Activated B cell treated with CpG ODN at 0.5 μM for 24 hours (primary cell): ENCODE measurements around the gene PCSK2. TPM values are rescaled to one million over a fixed set of nuclear protein-coding genes. Genes with fewer than 3 reads are reported as not detected.

Experiments
- ATAC-seq: fragments of 200-7000 bp; cut with Tn5 transposase; one replicate; pipeline ENCODE4 v1.10.0; 2021; ENCODE audit warnings: low read depth, mild to moderate bottlenecking, moderate library complexity
- CTCF ChIA-PET: fragments of 350-600 bp; sonication (Branson Sonifier 250); formaldehyde crosslinking; loops from one replicate; lab custom pipeline; 2021; ENCODE audit warnings: antibody characterized with exemption; lab: Charles Lee
- POLR2A ChIA-PET: fragments of 350-600 bp; sonication (Branson Sonifier 250); formaldehyde crosslinking; loops from one replicate; lab custom pipeline; 2021; ENCODE audit warnings: antibody characterized with exemption; lab: Charles Lee
- DNase-seq: peaks from one replicate; pipeline ENCODE4 v3.0.0; 2022
- H3K27ac Mint-ChIP-seq: one replicate; pipeline ENCODE4 v1.8.0; 2020; ENCODE audit warnings: mixed read lengths
- H3K27me3 Mint-ChIP-seq: one replicate; pipeline ENCODE4 v1.8.0; 2021; ENCODE audit warnings: mixed read lengths
- H3K36me3 Mint-ChIP-seq: one replicate; pipeline ENCODE4 v1.8.0; 2021; ENCODE audit warnings: low read depth, mixed read lengths
- H3K4me1 Mint-ChIP-seq: one replicate; pipeline ENCODE4 v1.8.0; 2021; ENCODE audit warnings: mixed read lengths
- H3K4me3 Mint-ChIP-seq: one replicate; pipeline ENCODE4 v1.8.0; 2020; ENCODE audit warnings: mild to moderate bottlenecking, mixed read lengths
- H3K9me3 Mint-ChIP-seq: one replicate; pipeline ENCODE4 v1.8.0; 2020; ENCODE audit warnings: mixed read lengths
- CTCF ChIP-seq: fragments of 200-600 bp; IDR thresholded peaks from one replicate; pipeline ENCODE4 v1.8.0; 2022; ENCODE audit warnings: antibody characterized with exemption, mild to moderate bottlenecking
- intact Hi-C: fragments of 100-400 bp; cut with micrococcal nuclease; formaldehyde crosslinking; loops from one replicate; pipeline ENCODE4 v1.15.1; 2024
- total RNA-seq: library from RNA; stranded (reverse); gene quantifications from 2 replicates; pipeline ENCODE4 v1.2.3, GENCODE V29; 2022

Gene PCSK2
- total RNA-seq, 1 donor from 2014 or later, result not detected

- no peak for TF ChIP-seq CTCF
These were observed 274.9 kb downstream of the PCSK2 start for GRCh38 chr20:17501701-17502100.

DNA sequence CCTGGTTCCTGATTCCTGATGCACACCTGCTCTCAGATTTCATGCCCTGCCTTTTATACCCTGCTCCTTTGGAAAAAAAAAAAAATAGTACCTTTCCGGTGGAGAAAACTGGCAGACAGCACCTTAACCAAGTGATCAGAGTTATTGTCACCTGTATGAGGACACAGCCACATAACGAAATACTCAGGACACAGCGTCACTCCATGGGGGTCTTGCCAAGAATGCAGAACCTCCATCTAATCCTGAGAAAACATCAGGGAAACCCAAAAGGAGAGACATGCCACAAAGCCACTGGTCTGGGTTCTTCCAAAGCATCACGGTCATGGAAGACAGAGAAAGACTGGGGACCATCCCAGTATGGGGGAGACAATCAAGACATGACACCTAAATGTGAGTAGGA is 275.3 kb downstream of the PCSK2 start:
- Mint-ChIP-seq H3K27me3 (peaks cover 7% of the 10 kb centered on the region), H3K9me3 (no peaks in the 10 kb centered on the region), H3K27ac (no peak overlapping the region), H3K4me1 (peaks cover 9% of the 10 kb centered on the region), H3K4me3 (no peak overlapping the region), H3K36me3 (no peaks in the 10 kb centered on the region)
- ATAC-seq, result no peak
- ChIA-PET POLR2A (no interaction called here), CTCF (no interaction called here)
- DNase-seq, result no peak
- no peak for TF ChIP-seq CTCF
- intact Hi-C loops, result loop anchor here (5.0 to 10.0 kb wide), 3 partner anchors 913 to 1223 kb away; partner anchors contain the start of genes DZANK1 and POLR3F

More at GRCh38 chr20:17501701-17502100, 274.9 kb downstream of the PCSK2 start:
- H3K9me3 Mint-ChIP-seq, result no peaks in the 10 kb centered on the region
- H3K36me3 Mint-ChIP-seq, result no peaks in the 10 kb centered on the region
- POLR2A ChIA-PET, result no interaction called here
- no peak for DNase-seq
- CTCF ChIA-PET, result no interaction called here
- H3K27ac Mint-ChIP-seq, result no peak overlapping the region
- ATAC-seq, result no peak
- peaks cover 7% of the 10 kb centered on the region for H3K27me3 Mint-ChIP-seq
- intact Hi-C loops, result loop anchor here (5.0 to 10.0 kb wide), 3 partner anchors 913 to 1223 kb away; partner anchors contain the start of genes DZANK1 and POLR3F
- peaks cover 9% of the 10 kb centered on the region for H3K4me1 Mint-ChIP-seq
- H3K4me3 Mint-ChIP-seq, result no peak overlapping the region

- H3K36me3 Mint-ChIP-seq, result no peaks in the 10 kb centered on the region
- H3K27ac Mint-ChIP-seq, result no peak overlapping the region
- peaks cover 10% of the 10 kb centered on the region for H3K27me3 Mint-ChIP-seq
- H3K4me1 Mint-ChIP-seq, result peaks cover 9% of the 10 kb centered on the region
- no peak for TF ChIP-seq CTCF
- H3K4me3 Mint-ChIP-seq, result no peak overlapping the region
- CTCF ChIA-PET, result interaction anchor here (1.1 to 1.4 kb wide), 2 partner anchors 91 to 115 kb away, joined by 3 to 5 read pairs; no protein-coding TSS in a partner anchor
- POLR2A ChIA-PET, result no interaction called here
- DNase-seq, result no peak
- H3K9me3 Mint-ChIP-seq, result no peaks in the 10 kb centered on the region
- intact Hi-C loops, result loop anchor here (1.0 to 10.0 kb wide), 5 partner anchors 34 to 1221 kb away; partner anchors contain the start of genes DSTN, DZANK1 and POLR3F
- no peak for ATAC-seq
These were observed 276.6 kb downstream of the PCSK2 start for GRCh38 chr20:17503301-17504065.

- H3K27me3 Mint-ChIP-seq, result peaks cover 12% of the 10 kb centered on the region
- H3K27ac Mint-ChIP-seq, result no peak overlapping the region
- POLR2A ChIA-PET, result interaction anchor here (1.1 to 2.1 kb wide), 3 partner anchors 178 to 784 kb away, joined by 3 to 6 read pairs (median 4); partner anchors contain the start of genes RRBP1 and ZNF133
- DNase-seq, result peak; percentile 21
- H3K4me1 Mint-ChIP-seq, result peaks cover 9% of the 10 kb centered on the region
- TF ChIP-seq CTCF, result no peak
- CTCF ChIA-PET, result interaction anchor here (1.0 to 2.3 kb wide), 16 partner anchors 32 to 1553 kb away, joined by 3 to 12 read pairs (median 4); partner anchors contain the start of gene RRBP1
- no peaks in the 10 kb centered on the region for H3K9me3 Mint-ChIP-seq
- intact Hi-C loops, result loop anchor here (1.0 to 10.0 kb wide), 5 partner anchors 33 to 1221 kb away; partner anchors contain the start of genes DSTN, DZANK1 and POLR3F
- peak overlapping the region; percentile 91 for H3K4me3 Mint-ChIP-seq
- ATAC-seq, result peak; percentile 16
- no peaks in the 10 kb centered on the region for H3K36me3 Mint-ChIP-seq
These were observed 277.4 kb downstream of the PCSK2 start for GRCh38 chr20:17504066-17504897.
